GM23338 (cell line): Measurements from ENCODE around the gene ANKRD11. TPM values are rescaled to one million over a fixed set of nuclear protein-coding genes. Genes with fewer than 3 reads are reported as not detected.

Source experiments
- ATAC-seq: fragments of 200-7000 bp; cut with Tn5 transposase; 3 replicates; pipeline ENCODE4 v1.9.1; 2020
- DNase-seq: peaks from one replicate; pipeline ENCODE4 v3.0.0-alpha.2; 2015; ENCODE audit warnings: low spot score
- H2AFZ ChIP-seq: fragments of 200-600 bp; sonication (generic); 2 replicates; pipeline ENCODE4 v1.8.0; 2016; ENCODE audit warnings: antibody characterized with exemption, mild to moderate bottlenecking, moderate library complexity
- H3F3A ChIP-seq: fragments of 200-600 bp; sonication (generic); replicated peaks from 2 replicates; pipeline ENCODE4 v1.8.0; 2017; ENCODE audit warnings: antibody characterized with exemption, mixed run types, low read depth
- H3K27ac ChIP-seq: fragments of 200-600 bp; sonication (generic); 2 replicates; pipeline ENCODE4 v1.6.1; 2016; ENCODE audit warnings: low read depth
- H3K27me3 ChIP-seq: fragments of 200-600 bp; sonication (generic); 2 replicates; pipeline ENCODE4 v1.8.0; 2016; ENCODE audit warnings: mild to moderate bottlenecking, mixed run types, moderate library complexity; ENCODE audit not compliant: insufficient read depth
- H3K36me3 ChIP-seq: fragments of 200-600 bp; sonication (generic); 2 replicates; pipeline ENCODE4 v1.8.0; 2016; ENCODE audit warnings: mild to moderate bottlenecking; ENCODE audit not compliant: insufficient read depth
- H3K4me1 ChIP-seq: fragments of 200-600 bp; sonication (generic); 2 replicates; pipeline ENCODE4 v1.8.0; 2016; ENCODE audit warnings: mild to moderate bottlenecking, moderate library complexity; ENCODE audit not compliant: insufficient read depth
- H3K4me2 ChIP-seq: fragments of 200-600 bp; sonication (generic); 2 replicates; pipeline ENCODE4 v1.7.1; 2017; ENCODE audit warnings: mixed run types
- H3K4me3 ChIP-seq: fragments of 200-600 bp; sonication (generic); 2 replicates; pipeline ENCODE4 v1.6.1; 2016; ENCODE audit warnings: mixed run types
- H3K79me2 ChIP-seq: fragments of 200-600 bp; sonication (generic); replicated peaks from 2 replicates; pipeline ENCODE4 v1.8.0; 2017; ENCODE audit warnings: mild to moderate bottlenecking; ENCODE audit not compliant: insufficient read depth
- H3K9me2 ChIP-seq: fragments of 200-600 bp; sonication (generic); 2 replicates; pipeline ENCODE4 v1.8.0; 2017; ENCODE audit not compliant: insufficient read depth
- H4K20me1 ChIP-seq: fragments of 200-600 bp; sonication (generic); replicated peaks from 2 replicates; pipeline ENCODE4 v1.8.0; 2017; ENCODE audit warnings: mild to moderate bottlenecking; ENCODE audit not compliant: insufficient read depth
- H3K27ac Mint-ChIP-seq: 2 replicates; pipeline ENCODE4 v1.8.0; 2020; ENCODE audit warnings: inconsistent platforms, mild to moderate bottlenecking, moderate library complexity, mixed read lengths
- H3K27me3 Mint-ChIP-seq: 3 replicates; pipeline ENCODE4 v1.8.0; 2022; ENCODE audit warnings: low read depth, mild to moderate bottlenecking, moderate library complexity, mixed read lengths, inconsistent platforms; ENCODE audit not compliant: insufficient read depth, poor library complexity
- H3K36me3 Mint-ChIP-seq: 3 replicates; pipeline ENCODE4 v1.8.0; 2021; ENCODE audit warnings: low read depth, mild to moderate bottlenecking, inconsistent platforms, moderate library complexity, mixed read lengths
- H3K4me1 Mint-ChIP-seq: 3 replicates; pipeline ENCODE4 v1.8.0; 2020; ENCODE audit warnings: mild to moderate bottlenecking, inconsistent platforms, mixed read lengths
- H3K4me3 Mint-ChIP-seq: 3 replicates; pipeline ENCODE4 v1.8.0; 2021; ENCODE audit warnings: moderate library complexity, mild to moderate bottlenecking, inconsistent platforms, mixed read lengths
- H3K9me3 Mint-ChIP-seq: 3 replicates; pipeline ENCODE4 v1.8.0; 2020; ENCODE audit warnings: moderate library complexity, mild to moderate bottlenecking, inconsistent platforms, mixed read lengths
- CREB1 ChIP-seq: fragments of 250-450 bp; sonication (Bioruptor Pico); IDR thresholded peaks from 2 replicates; pipeline ENCODE4 v1.5.0; 2020; ENCODE audit warnings: low read depth, mild to moderate bottlenecking, moderate library complexity
- EZH2 ChIP-seq: fragments of 200-600 bp; sonication (generic); IDR thresholded peaks from one replicate; pipeline ENCODE4 v1.8.0; 2017; ENCODE audit warnings: antibody characterized with exemption, mild to moderate bottlenecking, low read depth; ENCODE audit not compliant: unreplicated experiment
- EZH2phosphoT487 ChIP-seq: fragments of 200-600 bp; sonication (generic); IDR thresholded peaks from one replicate; pipeline ENCODE4 v1.8.1; 2018; ENCODE audit warnings: antibody characterized with exemption; ENCODE audit not compliant: unreplicated experiment
- POLR2AphosphoS5 ChIP-seq: IDR thresholded peaks from 2 replicates; pipeline ENCODE4 v1.6.1; 2016; ENCODE audit warnings: antibody characterized with exemption, low read depth
- STAT1 ChIP-seq: IDR thresholded peaks from one replicate; pipeline ENCODE4 v1.6.1; 2016; ENCODE audit warnings: antibody characterized with exemption; ENCODE audit not compliant: unreplicated experiment
- ZNF114 ChIP-seq: fragments of 250-450 bp; sonication (Bioruptor Pico); IDR thresholded peaks from 2 replicates; pipeline ENCODE4 v1.5.0; 2020; ENCODE audit warnings: mild to moderate bottlenecking, moderate library complexity
- ZNF331 ChIP-seq: fragments of 250-450 bp; sonication (Bioruptor Pico); IDR thresholded peaks from 2 replicates; pipeline ENCODE4 v1.5.0; 2020; ENCODE audit warnings: low read depth, mild to moderate bottlenecking, moderate library complexity
- polyA plus RNA-seq: library from polyadenylated mRNA; unstranded; fragments of >200 nt; fragmentation: Nextera tagmentation; extraction: Ambion mirVana; gene quantifications from 2 replicates; pipeline ENCODE4 v1.2.1, GENCODE V29; 2016
- total RNA-seq: library from RNA; depleted of rRNA; stranded (reverse); fragments of >200 nt; shearing (Covaris generic); gene quantifications from 2 replicates; pipeline ENCODE4 v1.2.3, GENCODE V29; 2014
- TF ChIP-seq, protein P1 (sequence below), 2 experiments: fragments of 200-600 bp in 1 of 2; sonication (generic) in 1 of 2; conservative IDR thresholded peaks; 2 replicates each; pipeline versions ENCODE4 v1.5.1 to v1.6.1; 2016 to 2017; ENCODE audit warnings: antibody characterized with exemption in 2 of 2, low read depth in 2 of 2, mild to moderate bottlenecking in 2 of 2, moderate library complexity in 1 of 2
- TF ChIP-seq, protein P2 (sequence below): IDR thresholded peaks from 2 replicates; pipeline ENCODE4 v1.6.1; 2016; ENCODE audit warnings: antibody characterized with exemption

The ANKRD11 gene
- total and polyA plus RNA-seq, 2 experiments from 2014 or later: 130 to 159 TPM

DNA sequence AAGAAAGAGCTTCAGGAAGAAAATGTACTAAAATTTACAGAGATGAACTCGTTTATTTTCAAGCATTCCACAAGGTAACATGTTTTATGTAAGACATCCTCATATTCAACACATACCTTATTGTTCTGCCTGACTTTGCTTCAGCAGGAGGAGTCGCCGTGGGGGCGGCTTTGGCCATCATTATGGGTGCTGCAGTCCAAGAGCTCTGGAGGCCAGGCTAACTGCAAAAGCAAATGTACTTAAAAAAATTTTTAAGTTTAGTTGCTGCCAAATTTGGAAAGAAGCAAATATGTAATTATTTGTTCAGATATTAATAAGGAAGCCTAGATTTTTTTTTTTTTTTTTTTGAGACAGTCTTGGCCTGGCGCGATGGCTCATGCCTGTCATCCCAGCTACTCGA, 13.7 kb upstream of the ANKRD11 start (continued):
- TF ChIP-seq, protein P1, sequence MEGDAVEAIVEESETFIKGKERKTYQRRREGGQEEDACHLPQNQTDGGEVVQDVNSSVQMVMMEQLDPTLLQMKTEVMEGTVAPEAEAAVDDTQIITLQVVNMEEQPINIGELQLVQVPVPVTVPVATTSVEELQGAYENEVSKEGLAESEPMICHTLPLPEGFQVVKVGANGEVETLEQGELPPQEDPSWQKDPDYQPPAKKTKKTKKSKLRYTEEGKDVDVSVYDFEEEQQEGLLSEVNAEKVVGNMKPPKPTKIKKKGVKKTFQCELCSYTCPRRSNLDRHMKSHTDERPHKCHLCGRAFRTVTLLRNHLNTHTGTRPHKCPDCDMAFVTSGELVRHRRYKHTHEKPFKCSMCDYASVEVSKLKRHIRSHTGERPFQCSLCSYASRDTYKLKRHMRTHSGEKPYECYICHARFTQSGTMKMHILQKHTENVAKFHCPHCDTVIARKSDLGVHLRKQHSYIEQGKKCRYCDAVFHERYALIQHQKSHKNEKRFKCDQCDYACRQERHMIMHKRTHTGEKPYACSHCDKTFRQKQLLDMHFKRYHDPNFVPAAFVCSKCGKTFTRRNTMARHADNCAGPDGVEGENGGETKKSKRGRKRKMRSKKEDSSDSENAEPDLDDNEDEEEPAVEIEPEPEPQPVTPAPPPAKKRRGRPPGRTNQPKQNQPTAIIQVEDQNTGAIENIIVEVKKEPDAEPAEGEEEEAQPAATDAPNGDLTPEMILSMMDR (conservative IDR thresholded peaks at IDR 0.05; ENCODE audit: low read depth in 2 of 2): no peak
- TF ChIP-seq CREB1 (CRISPR knock-in tag) (no peak), POLR2AphosphoS5 (no peak), ZNF114 (CRISPR knock-in tag) (no peak), EZH2 (no peak), ZNF331 (CRISPR knock-in tag) (no peak)
- TF ChIP-seq, protein P2, sequence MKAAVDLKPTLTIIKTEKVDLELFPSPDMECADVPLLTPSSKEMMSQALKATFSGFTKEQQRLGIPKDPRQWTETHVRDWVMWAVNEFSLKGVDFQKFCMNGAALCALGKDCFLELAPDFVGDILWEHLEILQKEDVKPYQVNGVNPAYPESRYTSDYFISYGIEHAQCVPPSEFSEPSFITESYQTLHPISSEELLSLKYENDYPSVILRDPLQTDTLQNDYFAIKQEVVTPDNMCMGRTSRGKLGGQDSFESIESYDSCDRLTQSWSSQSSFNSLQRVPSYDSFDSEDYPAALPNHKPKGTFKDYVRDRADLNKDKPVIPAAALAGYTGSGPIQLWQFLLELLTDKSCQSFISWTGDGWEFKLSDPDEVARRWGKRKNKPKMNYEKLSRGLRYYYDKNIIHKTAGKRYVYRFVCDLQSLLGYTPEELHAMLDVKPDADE: no peak

DNA sequence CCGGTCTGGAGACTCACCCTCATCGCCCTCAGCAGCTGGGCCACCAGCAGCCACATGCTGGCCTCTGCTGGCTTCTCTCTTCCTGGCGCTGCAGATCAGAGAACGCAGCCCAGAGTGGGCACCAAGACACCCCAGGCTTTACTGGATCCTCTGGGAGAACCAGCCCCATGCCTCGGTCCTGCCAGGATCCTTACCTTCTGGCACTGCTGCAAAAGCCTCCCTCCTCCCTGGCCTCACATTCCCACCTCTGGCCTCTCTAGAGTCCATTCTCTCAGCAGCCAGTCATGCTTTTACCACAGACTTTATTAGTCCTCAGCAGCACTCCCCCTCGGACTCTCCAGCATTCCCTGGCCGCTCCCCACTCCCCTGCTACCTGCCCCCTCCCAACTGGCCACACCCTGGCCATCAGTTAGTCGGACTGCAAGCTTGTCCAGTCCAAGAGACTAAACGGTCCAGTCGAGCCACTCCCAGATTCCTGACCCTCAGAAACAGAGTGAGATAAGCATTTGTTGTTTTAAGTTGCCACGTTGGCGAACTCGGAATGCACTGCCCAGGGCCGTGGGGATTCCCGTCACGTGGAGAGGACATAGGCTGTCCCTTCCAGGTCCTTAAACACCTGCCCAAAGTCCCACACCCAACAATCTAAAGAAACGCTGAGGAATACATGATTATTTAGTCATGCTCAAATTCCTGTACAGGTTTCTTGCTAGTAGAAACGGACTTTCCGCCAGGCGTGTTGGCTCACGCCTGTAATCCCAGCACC, 11.9 kb upstream of the ANKRD11 start:
- Mint-ChIP-seq H3K27ac (no peak overlapping the region), H3K4me1 (peaks cover 4% of the 10 kb centered on the region; the same call in 2 of the 3 replicates), H3K27me3 (peaks cover 13% of the 10 kb centered on the region), H3K9me3 (no peaks in the 10 kb centered on the region), H3K4me3 (no peak overlapping the region), H3K36me3 (no peaks in the 10 kb centered on the region)
- H3K4me3 ChIP-seq: no peak overlapping the region
- no peak overlapping the region for H3K4me2 ChIP-seq
- H3K27ac ChIP-seq: no peak overlapping the region
- H3K27me3 ChIP-seq: peaks cover 6% of the 10 kb centered on the region; the same call in 1 of the 2 replicates
- no peaks in the 10 kb centered on the region; the same call in none of the 2 replicates for H3K79me2 ChIP-seq
- H3K4me1 ChIP-seq: peaks cover 5% of the 10 kb centered on the region
- H2AFZ ChIP-seq: no peak overlapping the region
- H4K20me1 ChIP-seq: no peaks in the 10 kb centered on the region; the same call in none of the 2 replicates
- TF ChIP-seq, protein P1 (conservative IDR thresholded peaks at IDR 0.05; ENCODE audit: low read depth in 2 of 2): peak in 1 of 2 experiments; percentile 17; a peak in 1 of 4 replicates
- TF ChIP-seq POLR2AphosphoS5: no peak
- TF ChIP-seq EZH2phosphoT487: no peak
- no peak for TF ChIP-seq EZH2
- TF ChIP-seq STAT1: no peak
- ATAC-seq (no peak), DNase-seq (no peak)
- H3F3A ChIP-seq: peaks cover 4% of the 10 kb centered on the region; the same call in 1 of the 2 replicates
- no peaks in the 10 kb centered on the region for H3K9me2 ChIP-seq
- H3K36me3 ChIP-seq: no peaks in the 10 kb centered on the region
